Hematopoietic multipotent progenitor cell (in vitro differentiated cells): ENCODE measurements around the gene PRKCZ. TPM values are rescaled to one million over a fixed set of nuclear protein-coding genes. Genes with fewer than 3 reads are reported as not detected.

Source experiments
- DNase-seq, 3 donors: peaks; one replicate each; pipeline ENCODE4 v3.0.0-alpha.2; 2011 to 2015; ENCODE audit warnings: low read depth in 2 of 3, low spot score in 2 of 3
- total RNA-seq: library from RNA; depleted of rRNA; stranded (reverse); fragments of >200 nt; gene quantifications from one replicate; pipeline ENCODE4 v1.2.3, GENCODE V29; 2012

The PRKCZ gene
- total RNA-seq, 1 donor, result 24.8 TPM

DNA sequence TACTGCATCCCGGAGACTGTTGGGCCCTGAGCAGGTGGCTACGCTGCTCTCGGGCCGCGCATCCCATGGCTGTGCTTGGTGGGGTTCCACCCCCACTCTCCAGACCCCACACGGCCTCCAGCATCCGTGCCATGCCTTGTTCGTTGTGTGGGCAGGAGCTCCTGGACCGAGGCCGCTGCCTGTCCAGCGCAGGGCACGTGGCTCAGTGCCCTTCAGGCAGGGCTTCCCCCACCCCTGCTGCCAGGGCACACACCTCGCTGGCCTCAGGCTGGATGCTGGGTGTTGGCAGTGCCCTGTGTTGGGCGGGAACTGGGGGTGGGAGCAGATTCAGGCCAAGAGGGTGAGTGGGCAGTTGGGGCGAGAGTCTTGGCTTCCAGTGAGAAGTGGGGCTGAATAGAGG, 9.9 kb downstream of the PRKCZ start:
- no peak for DNase-seq

DNA sequence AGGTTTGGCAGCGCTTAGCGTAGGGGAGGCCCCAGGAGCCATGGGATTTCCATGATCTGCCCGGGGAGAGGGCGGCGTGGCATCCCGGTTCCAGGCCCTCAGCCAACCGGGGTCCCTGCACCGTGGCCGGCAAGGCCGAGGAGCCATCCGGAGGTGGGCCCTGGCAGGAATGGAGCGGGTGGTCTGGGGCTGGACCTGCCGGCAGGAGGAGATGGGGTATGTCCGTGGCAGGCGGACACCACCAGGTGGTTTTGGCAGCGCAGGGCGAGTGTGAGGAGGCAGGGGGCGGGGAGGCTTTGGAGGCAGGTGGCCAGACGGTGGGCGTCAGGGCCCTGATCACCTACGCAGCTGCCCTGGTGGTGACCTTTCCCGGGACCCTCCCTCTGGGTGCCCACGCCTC, 10.3 kb downstream of the PRKCZ start:
- no peak for DNase-seq

DNA sequence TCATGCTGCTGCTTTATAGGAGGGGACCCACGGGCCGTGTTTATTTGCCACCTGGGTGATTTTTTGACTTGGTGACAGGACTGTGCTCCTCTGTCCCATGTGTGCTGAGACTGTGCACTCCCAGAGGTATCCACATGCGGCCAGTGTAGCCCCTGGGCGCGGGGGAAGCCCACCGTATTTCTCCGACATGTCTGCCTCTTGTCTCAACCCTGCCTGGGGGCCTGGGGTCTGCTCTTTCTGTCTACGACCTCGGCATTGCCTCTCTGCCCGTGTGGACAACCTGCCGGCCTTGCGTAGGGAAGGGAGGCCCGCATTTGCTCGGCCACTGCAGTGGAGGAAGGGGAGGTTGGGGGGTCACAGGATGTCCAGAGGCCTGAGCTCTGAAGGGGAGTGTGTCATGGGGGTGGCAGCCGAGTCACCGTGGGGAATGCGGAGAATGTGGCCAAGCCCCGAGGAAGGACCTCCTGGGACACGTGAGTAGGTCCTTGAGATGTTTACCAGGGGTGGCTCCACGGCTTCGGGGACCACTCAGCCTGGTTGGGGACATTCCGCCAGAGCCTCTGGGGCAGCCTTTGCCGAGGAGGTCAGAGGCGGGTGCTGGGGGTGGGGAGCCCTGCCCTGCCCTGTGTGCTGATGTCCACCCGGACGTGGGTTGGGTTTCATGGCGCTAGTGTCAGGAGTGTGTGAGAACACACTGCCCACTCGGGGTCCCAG, 11.0 kb downstream of the PRKCZ start:
- DNase-seq, result no peak

DNA sequence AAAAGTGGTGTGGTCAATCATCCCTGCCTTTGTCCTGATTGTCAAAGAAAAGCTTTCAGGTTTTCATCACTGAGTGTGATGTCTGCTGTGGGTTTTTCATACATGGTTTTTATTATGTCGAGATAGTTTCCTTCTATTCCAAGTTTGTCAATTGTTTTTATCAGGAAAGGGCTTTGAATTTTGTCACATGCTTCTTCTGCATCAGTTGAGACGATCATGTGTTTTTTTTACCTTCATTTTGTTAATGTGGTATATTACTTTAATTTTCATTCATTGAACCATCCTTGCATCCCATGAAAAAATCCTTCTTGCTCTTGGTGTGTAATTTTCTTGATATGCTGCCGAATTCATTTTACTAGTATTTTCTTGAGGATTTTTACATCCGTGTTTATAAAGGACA, 15.5 kb downstream of the PRKCZ start:
- DNase-seq, result no peak

DNA sequence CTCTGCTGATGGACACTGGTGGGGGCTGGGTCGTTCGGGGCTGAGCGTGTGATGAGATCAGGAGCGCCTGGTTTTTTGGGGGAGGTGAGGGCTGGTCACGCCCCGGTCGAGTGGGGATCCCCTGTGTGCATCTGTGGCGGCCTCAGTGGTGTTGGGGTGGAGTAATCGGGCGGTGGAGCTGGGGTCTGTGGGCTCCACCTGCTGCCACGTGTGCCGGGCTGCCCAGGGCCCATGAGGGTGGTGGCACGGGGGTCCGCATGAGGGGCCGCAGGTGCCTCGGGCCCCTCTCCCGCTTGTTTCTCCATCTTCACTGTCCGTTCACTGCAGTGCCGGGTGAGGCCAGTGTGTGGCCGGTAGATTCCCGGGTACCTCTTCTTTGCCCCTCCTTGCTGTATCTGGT, 17.2 kb downstream of the PRKCZ start:
- DNase-seq, result no peak

DNA sequence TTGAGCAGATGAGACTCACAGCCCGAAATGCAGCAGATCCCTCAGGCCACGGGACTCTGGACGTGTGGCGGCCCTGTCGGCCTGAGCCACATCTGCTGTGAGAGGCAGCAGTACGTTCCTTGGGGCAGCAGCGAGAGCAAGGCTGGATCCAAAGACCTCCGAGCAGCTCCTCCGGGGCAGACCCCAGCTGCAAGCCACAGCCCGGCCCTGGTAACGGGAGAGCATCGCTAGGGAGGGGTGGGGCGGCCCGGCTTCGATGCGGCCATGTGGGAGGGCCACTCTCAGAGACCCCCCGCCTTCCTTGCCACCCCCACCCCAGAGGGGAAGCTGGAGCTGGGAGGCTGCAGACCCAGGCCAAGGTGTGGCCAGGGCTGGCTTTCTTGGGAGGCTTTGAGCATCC, 17.8 kb downstream of the PRKCZ start:
- DNase-seq, result no peak

DNA sequence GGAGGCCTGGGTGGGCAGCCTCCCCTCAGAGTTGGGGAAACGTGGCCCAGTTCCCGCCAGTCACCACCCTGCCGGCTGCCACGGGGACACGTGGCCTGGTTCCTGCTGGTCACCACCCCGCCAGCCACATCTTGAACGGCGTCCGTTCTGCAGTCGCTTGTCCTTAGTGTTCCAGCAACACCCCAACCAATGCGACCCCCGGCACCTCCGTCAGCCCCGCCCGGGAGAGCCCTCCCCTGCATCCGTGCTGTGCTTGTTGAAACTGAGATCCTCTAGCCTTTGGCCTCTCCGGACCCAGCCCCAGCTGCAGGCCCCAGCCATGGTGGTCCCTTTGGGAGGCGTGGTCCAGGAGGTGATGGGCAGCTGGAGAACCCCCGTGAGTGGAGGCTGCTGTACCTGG, 18.7 kb downstream of the PRKCZ start:
- DNase-seq, result no peak

DNA sequence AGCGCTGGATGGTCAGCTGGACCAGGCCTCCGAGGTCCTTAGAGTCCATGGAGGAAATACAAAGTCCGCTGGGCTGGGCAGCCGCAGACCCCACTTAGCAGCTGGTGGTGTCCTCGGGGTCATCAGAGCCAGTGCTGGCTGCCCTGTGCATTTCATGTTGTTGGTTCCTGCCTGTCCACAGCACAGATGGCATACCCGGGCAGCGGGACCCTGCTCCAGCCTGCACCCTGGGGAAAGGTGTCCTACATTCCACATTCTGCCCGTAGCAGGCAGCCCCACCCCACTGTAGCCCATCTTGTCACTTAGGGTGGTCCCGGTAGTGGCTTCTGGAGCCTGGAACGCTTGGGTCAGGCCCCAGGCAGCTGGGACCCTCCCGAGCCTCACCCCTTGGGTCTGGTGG, 19.8 kb downstream of the PRKCZ start:
- no peak for DNase-seq

DNA sequence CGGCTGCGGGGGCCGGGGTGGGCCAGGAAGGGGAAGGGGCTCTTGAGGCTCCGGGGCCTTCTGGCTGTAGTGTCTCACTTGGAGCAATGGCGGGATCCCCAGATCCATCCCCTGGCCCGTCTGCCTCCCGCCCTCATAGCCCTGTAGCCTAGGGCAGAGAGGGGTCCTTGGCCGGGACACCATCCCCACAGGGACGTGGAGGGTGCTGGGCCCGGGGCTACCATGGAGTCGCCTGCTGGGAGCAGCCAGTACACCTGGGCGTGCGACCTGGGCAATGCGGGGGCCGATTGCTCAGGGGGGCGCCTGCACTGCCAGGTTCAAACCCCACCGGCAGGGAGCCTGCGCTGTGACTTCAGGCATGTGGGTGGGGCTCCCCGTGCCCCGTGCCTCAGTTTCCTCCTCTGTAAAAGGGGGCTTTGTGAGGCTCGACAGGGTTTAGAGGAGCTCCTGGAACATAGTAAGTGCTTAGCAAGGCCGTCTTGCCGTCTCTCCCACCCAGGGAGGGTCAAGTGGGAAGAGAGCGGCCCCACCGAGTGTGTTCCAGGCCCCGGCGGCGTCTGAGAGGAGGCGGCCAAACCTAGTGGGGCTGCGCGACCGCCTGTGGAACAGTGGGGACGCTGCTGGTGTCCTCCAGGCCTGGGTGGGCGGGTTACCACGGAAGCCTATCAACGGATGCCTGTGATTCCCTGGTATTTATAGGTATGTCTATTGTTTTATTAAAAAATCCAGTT, 20.8 kb downstream of the PRKCZ start:
- no peak for DNase-seq

DNA sequence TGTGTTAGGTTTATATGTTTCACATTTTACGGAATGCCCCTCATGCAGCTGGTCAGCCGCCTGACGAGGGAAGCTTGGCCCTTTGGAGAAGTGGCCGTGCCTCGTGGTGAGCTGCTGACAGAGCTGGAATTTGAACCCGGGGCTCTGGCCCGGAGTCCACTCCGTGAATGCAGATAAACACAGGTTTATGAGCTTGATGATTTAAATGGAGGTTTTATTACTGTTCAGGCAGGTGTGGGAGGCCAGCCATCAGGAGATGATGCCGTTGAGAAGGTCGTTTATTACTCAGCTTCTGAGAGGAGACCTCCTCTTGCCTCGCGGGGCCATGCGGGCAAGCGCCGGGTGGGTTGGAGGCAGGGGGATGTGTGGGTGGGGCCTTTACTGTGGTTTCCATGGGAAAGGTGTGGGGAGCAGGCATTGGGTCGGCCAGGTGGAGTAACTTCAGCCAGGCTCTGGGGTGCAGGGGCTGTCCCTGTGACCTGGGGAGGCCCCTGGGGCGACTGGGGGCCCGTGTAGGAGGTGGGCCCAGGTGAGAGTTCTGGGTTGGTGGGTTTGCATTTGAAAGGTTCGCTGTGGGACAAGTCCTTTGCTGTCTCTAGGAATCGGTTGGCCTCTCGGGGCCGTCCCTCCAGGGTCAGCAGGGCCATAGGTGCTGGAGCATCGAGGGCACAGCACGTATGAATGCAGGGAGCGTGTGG, 22.0 kb downstream of the PRKCZ start:
- no peak for DNase-seq

DNA sequence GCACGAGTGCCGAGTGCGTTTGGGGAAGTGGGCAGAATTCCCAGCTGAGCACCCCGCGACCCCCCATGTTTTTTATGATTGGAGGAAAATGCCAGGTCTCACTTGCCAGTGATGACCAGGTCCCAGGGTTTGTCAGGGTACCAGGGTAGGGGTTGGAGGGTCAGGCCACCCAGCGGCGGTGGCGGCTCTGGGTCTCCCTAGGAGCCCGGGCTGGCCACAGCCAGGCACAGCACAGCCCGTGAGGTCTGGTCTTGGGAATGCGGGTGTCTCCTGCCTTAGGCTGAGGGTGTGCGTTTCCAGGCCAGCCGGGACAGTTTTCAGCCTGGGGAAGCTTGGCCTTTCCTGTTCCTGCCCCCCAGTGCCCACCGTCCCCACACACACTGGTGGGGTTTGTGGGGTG, 22.7 kb downstream of the PRKCZ start:
- DNase-seq, result no peak

DNA sequence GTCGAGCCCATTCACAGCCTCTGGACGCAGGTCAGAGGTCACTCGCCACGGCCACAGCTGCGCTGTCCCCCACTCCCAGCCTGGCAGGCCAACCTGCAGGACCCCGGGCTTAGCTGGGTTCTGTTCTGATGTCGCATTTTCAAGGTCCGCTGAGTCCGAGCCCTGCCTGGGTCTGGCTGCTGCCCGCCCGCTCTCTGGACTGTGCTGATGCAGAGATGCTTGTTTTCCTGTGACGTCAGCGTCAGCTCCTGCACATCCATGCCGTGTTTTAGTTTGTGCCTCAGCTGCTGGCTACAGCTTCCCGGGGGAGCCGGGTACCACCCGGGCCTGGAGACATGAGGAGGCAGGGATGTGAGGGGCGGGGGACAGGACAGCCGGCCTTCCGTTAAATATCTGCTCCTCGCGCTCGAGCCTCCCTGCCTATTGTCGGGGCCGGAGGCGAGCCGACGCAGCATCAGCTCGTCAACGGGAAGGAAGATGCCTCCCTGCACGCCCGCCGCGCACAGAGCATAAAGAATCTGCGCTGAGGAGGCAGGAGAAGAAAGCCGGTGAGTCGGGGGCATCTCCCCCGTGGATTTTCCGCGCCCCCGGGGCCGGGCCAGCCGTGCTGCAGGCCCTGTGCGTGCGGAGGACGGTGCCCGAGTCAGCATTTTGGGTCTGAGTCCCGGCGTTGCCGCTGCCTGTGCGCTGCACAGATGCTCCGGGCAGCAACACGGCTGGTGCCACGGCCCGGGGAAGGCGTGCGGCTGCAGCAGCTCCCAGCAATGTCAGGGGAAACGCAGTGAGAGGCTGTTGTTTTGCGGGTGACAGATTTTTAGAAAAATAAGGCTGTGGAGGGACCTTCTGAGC, 23.4 kb downstream of the PRKCZ start:
- DNase-seq, result no peak

DNA sequence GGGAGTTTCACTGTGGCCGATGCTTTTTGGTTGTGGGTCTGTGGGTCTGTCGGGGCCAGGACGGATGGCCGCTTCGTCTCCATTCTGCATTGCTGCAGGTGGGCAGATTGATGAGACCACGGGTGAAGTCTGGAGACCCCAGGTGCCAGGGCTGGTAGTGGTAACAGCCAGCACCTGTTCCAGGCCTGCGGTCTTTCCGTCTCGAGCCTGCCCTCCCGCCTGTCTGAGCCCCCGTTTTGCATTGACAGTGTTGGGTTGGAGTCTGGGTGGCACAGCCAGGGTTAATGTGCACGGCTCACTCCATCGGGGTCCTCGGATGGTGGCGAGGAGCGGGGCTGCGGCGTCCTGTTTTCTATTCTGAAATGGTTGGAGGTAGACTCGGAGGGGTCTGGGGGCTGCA, 24.2 kb downstream of the PRKCZ start:
- DNase-seq, result no peak

DNA sequence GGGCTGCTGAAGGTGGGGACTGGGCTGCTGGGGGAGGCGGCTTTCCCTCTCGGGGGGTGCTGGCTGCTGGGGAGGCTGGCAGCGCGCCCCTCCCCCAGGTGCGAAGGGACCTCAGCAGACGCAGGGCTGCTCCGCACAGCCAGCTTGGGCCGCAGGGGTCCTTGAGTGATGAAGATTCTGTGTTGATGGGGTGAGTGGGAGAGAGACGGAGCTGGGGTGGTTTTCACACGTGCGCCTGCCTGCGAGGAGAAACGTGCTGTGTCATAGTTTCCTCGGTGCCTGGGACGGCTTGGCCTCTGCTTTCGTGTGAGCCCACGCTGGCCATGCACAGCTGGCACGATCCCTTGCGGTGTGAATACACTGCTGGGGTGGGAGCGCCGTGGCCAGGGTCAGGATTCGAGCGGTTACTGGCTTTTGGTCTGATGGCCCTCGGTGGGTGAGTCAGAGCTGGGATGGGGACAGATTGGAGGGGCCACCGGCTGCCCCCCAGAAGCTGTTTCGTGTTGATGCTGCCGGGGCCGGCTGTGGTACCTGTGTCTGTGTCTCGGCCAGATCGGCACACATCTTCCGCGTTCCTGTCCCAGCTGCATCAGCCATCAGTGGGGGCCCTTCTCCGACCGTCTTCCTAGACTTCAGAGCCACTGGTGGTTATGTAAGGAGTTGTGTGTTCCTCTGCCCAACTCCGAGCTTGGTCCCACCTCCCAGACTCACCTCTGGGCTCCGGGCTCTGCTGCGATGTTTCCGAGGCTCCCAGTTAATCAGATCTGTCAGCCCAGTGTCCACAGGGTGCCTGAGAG, 24.9 kb downstream of the PRKCZ start:
- DNase-seq, result no peak

DNA sequence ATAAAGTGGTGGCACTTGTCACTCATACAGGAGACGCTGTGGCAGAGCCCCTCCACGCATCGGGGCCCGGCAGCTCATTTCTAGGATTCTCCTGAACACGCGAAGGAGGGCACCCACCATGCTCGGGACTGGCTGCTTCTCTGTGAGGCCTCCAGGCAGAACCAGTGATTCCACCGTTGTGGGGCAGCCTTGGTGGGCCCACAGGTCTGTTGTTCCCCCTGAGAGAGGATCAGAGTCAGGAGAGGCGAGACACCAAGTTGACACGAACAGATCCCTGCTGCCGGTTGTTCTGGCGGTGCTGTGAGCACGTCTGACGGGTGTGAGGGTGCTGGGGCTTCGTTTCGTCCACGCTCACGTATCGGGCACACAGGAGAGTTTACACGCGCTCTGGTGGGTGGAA, 26.6 kb downstream of the PRKCZ start:
- no peak for DNase-seq

DNA sequence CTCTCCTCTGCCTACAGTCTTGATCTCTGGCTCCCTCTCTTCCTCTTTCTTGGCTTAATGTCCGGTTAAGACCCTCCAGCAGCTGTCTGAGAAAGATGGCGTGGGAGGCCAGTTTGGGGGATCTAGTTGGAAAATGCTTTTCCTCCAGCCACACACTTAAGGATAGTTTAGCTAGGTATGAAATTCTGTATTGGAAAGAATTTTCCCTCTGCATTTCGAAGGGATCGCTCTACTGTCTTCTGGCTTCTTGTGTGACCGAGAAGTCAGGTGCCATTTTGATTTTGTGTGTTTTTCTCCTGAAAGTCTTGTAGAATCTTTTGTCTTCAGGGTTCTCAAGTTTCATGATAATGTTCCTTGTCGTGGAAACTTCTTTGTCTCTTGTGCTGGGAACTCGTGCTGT, 28.0 kb downstream of the PRKCZ start:
- DNase-seq, result no peak

DNA sequence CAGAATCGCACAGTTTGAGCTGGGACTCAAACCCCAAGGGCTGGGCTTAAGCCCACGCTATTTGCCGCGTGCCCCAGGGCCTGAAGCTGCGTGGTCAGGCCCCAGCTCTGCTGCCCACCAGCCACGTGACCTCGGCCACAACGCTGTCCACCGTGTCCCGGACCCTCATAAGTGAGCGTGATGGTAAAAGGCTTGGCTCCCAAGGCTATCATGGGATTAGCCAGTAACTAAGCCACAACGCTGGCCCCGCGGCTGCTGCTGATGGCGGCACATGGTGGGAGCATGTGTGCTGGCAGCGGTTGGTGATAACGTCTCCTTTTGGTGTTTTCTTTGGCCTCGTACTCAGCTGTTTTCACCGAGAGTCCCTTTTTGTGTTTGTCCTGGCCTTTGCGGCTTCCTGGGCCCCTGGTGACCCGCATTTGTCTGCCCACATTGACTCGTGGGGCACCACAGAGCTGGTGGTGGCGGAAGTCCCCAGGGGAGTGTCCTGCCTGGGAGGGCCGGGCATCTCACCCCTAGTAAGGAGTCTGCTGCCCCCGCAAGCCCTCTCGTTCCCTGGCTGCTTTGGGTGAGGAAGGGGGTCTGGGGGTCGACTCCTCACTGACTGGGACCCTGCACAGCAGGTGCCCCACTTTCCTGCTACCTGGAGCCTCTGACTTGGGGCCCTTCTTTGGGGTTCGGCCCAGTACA, 29.3 kb downstream of the PRKCZ start:
- no peak for DNase-seq

DNA sequence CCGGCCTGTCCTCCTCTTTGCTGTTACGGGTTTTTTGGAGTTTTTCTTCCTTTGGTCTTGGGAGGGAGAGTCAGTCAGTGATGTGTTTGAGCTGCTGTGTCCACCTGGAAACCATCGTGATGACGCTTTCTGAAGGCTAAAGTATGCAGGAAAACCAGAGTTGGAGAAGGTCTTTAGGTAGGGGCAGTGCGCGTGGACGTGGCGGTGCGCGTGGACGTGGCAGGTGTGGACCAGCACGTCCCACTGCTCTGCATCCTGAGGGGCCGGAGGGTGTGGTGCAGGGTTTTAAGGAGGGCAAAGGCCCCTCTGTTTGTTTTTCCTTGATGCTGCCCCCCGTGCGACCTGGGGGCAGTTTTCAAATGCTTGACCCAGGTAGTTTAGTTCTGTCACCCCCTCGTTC, 29.9 kb downstream of the PRKCZ start:
- DNase-seq, result no peak

DNA sequence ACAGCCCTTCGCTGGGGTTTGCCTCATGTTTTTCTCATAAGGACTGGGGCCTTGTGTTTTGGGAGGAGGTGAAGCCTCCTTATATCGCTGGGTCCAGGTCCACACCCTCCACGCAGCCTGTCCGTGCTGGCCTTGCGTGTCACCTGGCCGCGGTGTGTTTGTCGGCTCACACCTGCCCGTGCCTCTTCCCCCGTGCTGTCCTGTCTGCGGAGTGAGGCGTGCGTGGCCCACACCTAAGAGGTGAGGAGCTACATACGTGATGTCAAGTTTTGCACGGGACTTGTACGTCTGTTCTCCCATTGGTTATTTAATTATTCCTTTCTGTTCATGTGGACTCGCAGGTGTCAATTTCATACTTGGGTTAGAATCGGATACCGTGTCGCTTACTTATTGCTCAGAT, 30.7 kb downstream of the PRKCZ start:
- DNase-seq, result no peak
